ENCODE data around the gene MFAP3L.
"Not testable (repeated sequence)": the region's sequence is repeated elsewhere in the genome, so short reads cannot be mapped to it uniquely, and the experiment has no call there.

The MFAP3L gene

GRCh38 chr4:170026253-170027021 lies at the start of gene MFAP3L:
Gene MFAP3L (minus strand): TSS chr4:170026395. CDS start chr4:170005877, 20,518 bp downstream.
- H3K4me3 ChIP-seq (ENCODE audit: low read depth, low read length) = peak within 1 kb of the TSS; percentile 91
- peak; percentile 76 for DNase-seq (ENCODE audit: low read depth)

GRCh38 chr4:170071196-170071595 lies 45.0 kb upstream of the MFAP3L start:
- DNase-seq (ENCODE audit: low read depth) = no peak
- H3K4me3 ChIP-seq (ENCODE audit: low read depth, low read length) = no peak overlapping the region

- no peak for DNase-seq (ENCODE audit: low read depth)
Observed at GRCh38 chr4:170068438-170069128, 42.4 kb upstream of the MFAP3L start.

GRCh38 chr4:170059421-170059820 lies 33.2 kb upstream of the MFAP3L start:
- no peak for DNase-seq (ENCODE audit: low read depth)
- H3K4me3 ChIP-seq (ENCODE audit: low read depth, low read length) = no peak overlapping the region

More at GRCh38 chr4:170068438-170069128, 42.4 kb upstream of the MFAP3L start:
- H3K4me3 ChIP-seq (ENCODE audit: low read depth, low read length) = no peak overlapping the region

- no peak for DNase-seq (ENCODE audit: low read depth)
- no peak overlapping the region for H3K4me3 ChIP-seq (ENCODE audit: low read depth, low read length)
Observed at GRCh38 chr4:170058826-170059225, 32.6 kb upstream of the MFAP3L start.

GRCh38 chr4:170057866-170058265 lies 31.7 kb upstream of the MFAP3L start:
- no peak for DNase-seq (ENCODE audit: low read depth)
- no peak overlapping the region for H3K4me3 ChIP-seq (ENCODE audit: low read depth, low read length)

GRCh38 chr4:170052919-170053318 lies 26.7 kb upstream of the MFAP3L start:
- DNase-seq (ENCODE audit: low read depth) = no peak
- H3K4me3 ChIP-seq (ENCODE audit: low read depth, low read length) = no peak overlapping the region

- DNase-seq (ENCODE audit: low read depth) = no peak
Observed at GRCh38 chr4:170051402-170051801, 25.2 kb upstream of the MFAP3L start.

GRCh38 chr4:170049766-170050165 lies 23.6 kb upstream of the MFAP3L start:
- no peak overlapping the region for H3K4me3 ChIP-seq (ENCODE audit: low read depth, low read length)
- no peak for DNase-seq (ENCODE audit: low read depth)

More at GRCh38 chr4:170051402-170051801, 25.2 kb upstream of the MFAP3L start:
- H3K4me3 ChIP-seq (ENCODE audit: low read depth, low read length) = no peak overlapping the region

- no peak overlapping the region for H3K4me3 ChIP-seq (ENCODE audit: low read depth, low read length)
Observed at GRCh38 chr4:170047771-170048354, 21.7 kb upstream of the MFAP3L start.

GRCh38 chr4:170046156-170046555 lies 20.0 kb upstream of the MFAP3L start:
- not testable (repeated sequence) for H3K4me3 ChIP-seq (ENCODE audit: low read depth, low read length); DNase-seq (ENCODE audit: low read depth)

More at GRCh38 chr4:170047771-170048354, 21.7 kb upstream of the MFAP3L start:
- peak; percentile 7 for DNase-seq (ENCODE audit: low read depth)

GRCh38 chr4:170040031-170040680 lies 14.0 kb upstream of the MFAP3L start:
- no peak overlapping the region for H3K4me3 ChIP-seq (ENCODE audit: low read depth, low read length)
- DNase-seq (ENCODE audit: low read depth) = no peak

- no peak overlapping the region for H3K4me3 ChIP-seq (ENCODE audit: low read depth, low read length)
- DNase-seq (ENCODE audit: low read depth) = no peak
Observed at GRCh38 chr4:170038769-170039168, 12.6 kb upstream of the MFAP3L start.

GRCh38 chr4:170038232-170038631 lies 12.0 kb upstream of the MFAP3L start:
- DNase-seq (ENCODE audit: low read depth) = no peak
- H3K4me3 ChIP-seq (ENCODE audit: low read depth, low read length) = no peak overlapping the region

- DNase-seq (ENCODE audit: low read depth) = no peak
- H3K4me3 ChIP-seq (ENCODE audit: low read depth, low read length) = no peak overlapping the region
Observed at GRCh38 chr4:170037481-170037880, 11.3 kb upstream of the MFAP3L start.

- no peak for DNase-seq (ENCODE audit: low read depth)
- H3K4me3 ChIP-seq (ENCODE audit: low read depth, low read length) = no peak overlapping the region
Observed at GRCh38 chr4:170035845-170036244, 9.7 kb upstream of the MFAP3L start.

GRCh38 chr4:170035231-170035630 lies 9.0 kb upstream of the MFAP3L start:
- no peak overlapping the region for H3K4me3 ChIP-seq (ENCODE audit: low read depth, low read length)
- no peak for DNase-seq (ENCODE audit: low read depth)

GRCh38 chr4:170033999-170034398 lies 7.8 kb upstream of the MFAP3L start:
- no peak overlapping the region for H3K4me3 ChIP-seq (ENCODE audit: low read depth, low read length)
- no peak for DNase-seq (ENCODE audit: low read depth)

- DNase-seq (ENCODE audit: low read depth) = no peak
Observed at GRCh38 chr4:170030121-170030520, 3.9 kb upstream of the MFAP3L start.

More at GRCh38 chr4:170030121-170030520, 3.9 kb upstream of the MFAP3L start:
- H3K4me3 ChIP-seq (ENCODE audit: low read depth, low read length) = no peak overlapping the region
